IPS-18c (cell line): Measurements from ENCODE around the gene MDH2.
"Not testable (repeated sequence)": the region's sequence is repeated elsewhere in the genome, so short reads cannot be mapped to it uniquely, and the experiment has no call there.

Experiments
- H3K4me3 ChIP-seq: 2 replicates; pipeline ENCODE4 v1.7.0; 2013; ENCODE audit warnings: low read depth, mild to moderate bottlenecking, low read length, moderate library complexity; ENCODE audit not compliant: insufficient read depth
- H3K9me3 ChIP-seq: one replicate; pipeline ENCODE4 v1.6.1; 2013; ENCODE audit warnings: mild to moderate bottlenecking, low read length, moderate library complexity; ENCODE audit not compliant: control insufficient read depth, insufficient read depth

Gene MDH2

GRCh38 chr7:76063525-76063924 lies 15.6 kb downstream of the MDH2 start:
- no peak overlapping the region for H3K4me3 ChIP-seq
- no peaks in the 10 kb centered on the region for H3K9me3 ChIP-seq

- no peak overlapping the region for H3K4me3 ChIP-seq
- H3K9me3 ChIP-seq: no peaks in the 10 kb centered on the region
These were observed 16.5 kb downstream of the MDH2 start for GRCh38 chr7:76064208-76064970.

GRCh38 chr7:76065016-76065612 lies 17.2 kb downstream of the MDH2 start:
- H3K9me3 ChIP-seq: no peaks in the 10 kb centered on the region

GRCh38 chr7:76066716-76067503 lies 19.0 kb downstream of the MDH2 start:
- Histone ChIP-seq H3K4me3 (no peak overlapping the region), H3K9me3 (no peaks in the 10 kb centered on the region)

More at GRCh38 chr7:76065016-76065612, 17.2 kb downstream of the MDH2 start:
- no peak overlapping the region for H3K4me3 ChIP-seq

GRCh38 chr7:76069238-76069638 lies 21.3 kb downstream of the MDH2 start:
- Histone ChIP-seq H3K9me3 (no peaks in the 10 kb centered on the region), H3K4me3 (no peak overlapping the region)

GRCh38 chr7:76071316-76072242 lies 23.7 kb downstream of the MDH2 start:
- H3K9me3 ChIP-seq: no peaks in the 10 kb centered on the region
- no peak overlapping the region for H3K4me3 ChIP-seq

GRCh38 chr7:76072243-76073148 lies 24.6 kb downstream of the MDH2 start:
- H3K9me3 ChIP-seq: no peaks in the 10 kb centered on the region

GRCh38 chr7:76073335-76073990 lies 25.6 kb downstream of the MDH2 start:
- no peak overlapping the region for H3K4me3 ChIP-seq
- H3K9me3 ChIP-seq: no peaks in the 10 kb centered on the region

More at GRCh38 chr7:76072243-76073148, 24.6 kb downstream of the MDH2 start:
- no peak overlapping the region for H3K4me3 ChIP-seq

- Histone ChIP-seq H3K9me3 (no peaks in the 10 kb centered on the region), H3K4me3 (no peak overlapping the region)
These were observed 26.5 kb downstream of the MDH2 start for GRCh38 chr7:76074306-76074971.

- no peak overlapping the region for H3K4me3 ChIP-seq
- H3K9me3 ChIP-seq: no peaks in the 10 kb centered on the region
These were observed 27.1 kb downstream of the MDH2 start for GRCh38 chr7:76074972-76075370.

GRCh38 chr7:76076995-76077394 lies 29.1 kb downstream of the MDH2 start:
- Histone ChIP-seq H3K9me3 (no peaks in the 10 kb centered on the region), H3K4me3 (no peak overlapping the region)

GRCh38 chr7:76077435-76077834 lies 29.5 kb downstream of the MDH2 start:
- Histone ChIP-seq H3K4me3 (no peak overlapping the region), H3K9me3 (no peaks in the 10 kb centered on the region)

GRCh38 chr7:76080204-76080603 lies 32.3 kb downstream of the MDH2 start:
- Histone ChIP-seq H3K9me3 (no peaks in the 10 kb centered on the region), H3K4me3 (no peak overlapping the region)

- H3K9me3 ChIP-seq, H3K4me3 ChIP-seq: not testable (repeated sequence)
These were observed 36.2 kb downstream of the MDH2 start for GRCh38 chr7:76084115-76084514.

- H3K9me3 ChIP-seq: no peaks in the 10 kb centered on the region
- no peak overlapping the region for H3K4me3 ChIP-seq
These were observed 38.2 kb downstream of the MDH2 start for GRCh38 chr7:76086070-76086469.
